Left ventricle myocardium superior (tissue), 1 donor: ENCODE data around the gene ARFGAP2. TPM values are rescaled to one million over a fixed set of nuclear protein-coding genes. Genes with fewer than 3 reads are reported as not detected.
"Not testable (repeated sequence)": the region's sequence is repeated elsewhere in the genome, so short reads cannot be mapped to it uniquely, and the experiment has no call there.

Experiments
- ATAC-seq: fragments of 200-7000 bp; cut with Tn5 transposase; one replicate; pipeline ENCODE4 v1.9.1; 2020; ENCODE audit warnings: mild to moderate bottlenecking, moderate library complexity
- DNase-seq: peaks from one replicate; pipeline ENCODE4 v3.0.0-alpha.2; 2020
- intact Hi-C: fragments of 100-400 bp; cut with micrococcal nuclease; formaldehyde crosslinking; loops from one replicate; pipeline ENCODE4 v1.11.0; 2022
- long read RNA-seq: library from polyadenylated mRNA; unstranded; transcript quantifications from one replicate; pipeline ENCODE4 v2.0.0, GENCODE V29; 2021
- total RNA-seq: library from RNA; stranded (reverse); fragmentation: NEBNext Ultra II Directional; extraction: Animal tissue kit (Norgen Biotek cat#: 25700); gene quantifications from one replicate; pipeline ENCODE4 v1.2.1, GENCODE V29; 2021
- donor health status: DM: no; HTN: yes; CAD: no; lungs with severe emphysema.

ARFGAP2 gene
- total RNA-seq, result 48.0 TPM
- long read RNA-seq, transcript ARFGAP2-205 (16 exons, 2,976 nt), result major isoform, 72 of 109 reads
- long read RNA-seq, partial matches to known transcripts, result 14 of 109 reads
- long read RNA-seq, other reads (novel, unspliced or antisense), result 22 of 109 reads

- intact Hi-C loops, result no loop called here
- ATAC-seq, result peak; percentile 92
Measured at GRCh38 chr11:47176328-47177228, at the start of gene ARFGAP2. Gene ARFGAP2 (minus strand): TSS chr11:47176879. CDS start chr11:47176853, 26 bp downstream.

GRCh38 chr11:47225552-47226400 lies 49.1 kb upstream of the ARFGAP2 start:
- DNase-seq (no peak), ATAC-seq (no peak)
- intact Hi-C loops, result no loop called here

More at GRCh38 chr11:47176328-47177228, at the start of gene ARFGAP2:
- peak; percentile 98 for DNase-seq

- ATAC-seq, result no peak
- intact Hi-C loops, result no loop called here
- DNase-seq, result no peak
Measured at GRCh38 chr11:47222696-47223095, 46.0 kb upstream of the ARFGAP2 start.

GRCh38 chr11:47220401-47220821 lies 43.7 kb upstream of the ARFGAP2 start:
- ATAC-seq (peak; percentile 34), DNase-seq (no peak)
- intact Hi-C loops, result no loop called here

- ATAC-seq (peak; percentile 6), DNase-seq (peak; percentile 46)
- intact Hi-C loops, result no loop called here
Measured at GRCh38 chr11:47216121-47216798, 39.6 kb upstream of the ARFGAP2 start.

- intact Hi-C loops, result no loop called here
- no peak for DNase-seq
- ATAC-seq, result no peak
Measured at GRCh38 chr11:47215366-47215910, 38.8 kb upstream of the ARFGAP2 start.

GRCh38 chr11:47213950-47214565 lies 37.4 kb upstream of the ARFGAP2 start:
- peak; percentile 93 for ATAC-seq
- intact Hi-C loops, result no loop called here
- DNase-seq, result peak; percentile 95

GRCh38 chr11:47212938-47213337 lies 36.3 kb upstream of the ARFGAP2 start:
- no peak for DNase-seq
- intact Hi-C loops, result no loop called here
- no peak for ATAC-seq

- ATAC-seq, result no peak
- DNase-seq, result no peak
- intact Hi-C loops, result no loop called here
Measured at GRCh38 chr11:47208628-47209027, 31.9 kb upstream of the ARFGAP2 start.

GRCh38 chr11:47208008-47208552 lies 31.4 kb upstream of the ARFGAP2 start:
- intact Hi-C loops, DNase-seq, ATAC-seq: not testable (repeated sequence)

- DNase-seq, result no peak
- intact Hi-C loops, result no loop called here
- no peak for ATAC-seq
Measured at GRCh38 chr11:47207459-47207858, 30.8 kb upstream of the ARFGAP2 start.

- DNase-seq, ATAC-seq, intact Hi-C loops: not testable (repeated sequence)
Measured at GRCh38 chr11:47206577-47206976, 29.9 kb upstream of the ARFGAP2 start.

- intact Hi-C loops, result no loop called here
- DNase-seq, result no peak
- ATAC-seq, result no peak
Measured at GRCh38 chr11:47204637-47204989, 27.9 kb upstream of the ARFGAP2 start.

GRCh38 chr11:47202576-47202975 lies 25.9 kb upstream of the ARFGAP2 start:
- ATAC-seq (no peak), DNase-seq (no peak)
- intact Hi-C loops, result no loop called here

GRCh38 chr11:47201015-47201414 lies 24.3 kb upstream of the ARFGAP2 start:
- DNase-seq (no peak), ATAC-seq (no peak)
- intact Hi-C loops, result no loop called here

- ATAC-seq, DNase-seq, intact Hi-C loops: not testable (repeated sequence)
Measured at GRCh38 chr11:47198161-47198560, 21.5 kb upstream of the ARFGAP2 start.

GRCh38 chr11:47192111-47192510 lies 15.4 kb upstream of the ARFGAP2 start:
- intact Hi-C loops, result no loop called here

GRCh38 chr11:47191137-47191536 lies 14.5 kb upstream of the ARFGAP2 start:
- intact Hi-C loops, ATAC-seq: not testable (repeated sequence)

More at GRCh38 chr11:47192111-47192510, 15.4 kb upstream of the ARFGAP2 start:
- ATAC-seq (no peak), DNase-seq (no peak)

More at GRCh38 chr11:47191137-47191536, 14.5 kb upstream of the ARFGAP2 start:
- not testable (repeated sequence) for DNase-seq
